NCI-H2107 treated with DMSO at 0.1 percent for 48 hours (cell line): ENCODE data around the gene SIGLEC5.
"Not testable (repeated sequence)": the region's sequence is repeated elsewhere in the genome, so short reads cannot be mapped to it uniquely, and the experiment has no call there.

Source experiments
- DNase-seq: peaks from one replicate; lab custom pipeline; 2025; ENCODE audit not compliant: unreplicated experiment; lab: John Stamatoyannopoulos, UW

The SIGLEC5 gene

GRCh38 chr19:51630315-51630714, at the start of gene SIGLEC5:
Gene SIGLEC5, minus strand, starts transcription at chr19:51630401. Its CDS starts 66 bp downstream, at chr19:51630335.
- not testable (repeated sequence) for DNase-seq

GRCh38 chr19:51676566-51677083, 46.4 kb upstream of the SIGLEC5 start:
- DNase-seq = no peak

- DNase-seq = not testable (repeated sequence)
Measured at GRCh38 chr19:51675911-51676565, 45.8 kb upstream of the SIGLEC5 start.

GRCh38 chr19:51668216-51668615, 38.0 kb upstream of the SIGLEC5 start:
- no peak for DNase-seq

GRCh38 chr19:51664997-51665396, 34.8 kb upstream of the SIGLEC5 start:
- no peak for DNase-seq

GRCh38 chr19:51664131-51664530, 33.9 kb upstream of the SIGLEC5 start:
- no peak for DNase-seq

GRCh38 chr19:51663650-51664049, 33.4 kb upstream of the SIGLEC5 start:
- no peak for DNase-seq

- DNase-seq = peak; percentile 21
Measured at GRCh38 chr19:51660975-51661600, 30.9 kb upstream of the SIGLEC5 start.

GRCh38 chr19:51654783-51655182, 24.6 kb upstream of the SIGLEC5 start:
- DNase-seq = no peak

- no peak for DNase-seq
Measured at GRCh38 chr19:51653162-51653561, 23.0 kb upstream of the SIGLEC5 start.

GRCh38 chr19:51652266-51652665, 22.1 kb upstream of the SIGLEC5 start:
- DNase-seq = no peak

GRCh38 chr19:51651216-51651846, 21.1 kb upstream of the SIGLEC5 start:
- DNase-seq = no peak

- DNase-seq = no peak
Measured at GRCh38 chr19:51647318-51647717, 17.1 kb upstream of the SIGLEC5 start.

GRCh38 chr19:51646730-51647129, 16.5 kb upstream of the SIGLEC5 start, which contains the start of gene SIGLEC14:
Gene SIGLEC14, minus strand, starts transcription at chr19:51646825. Its CDS starts 66 bp downstream, at chr19:51646759.
- not testable (repeated sequence) for DNase-seq

- no peak for DNase-seq
Measured at GRCh38 chr19:51644636-51645271, 14.6 kb upstream of the SIGLEC5 start.

- no peak for DNase-seq
Measured at GRCh38 chr19:51641648-51642047, 11.4 kb upstream of the SIGLEC5 start.

GRCh38 chr19:51640386-51640785, 10.2 kb upstream of the SIGLEC5 start:
- no peak for DNase-seq

- no peak for DNase-seq
Measured at GRCh38 chr19:51639916-51640315, 9.7 kb upstream of the SIGLEC5 start.

GRCh38 chr19:51637362-51637978, 7.3 kb upstream of the SIGLEC5 start:
- DNase-seq = no peak

- DNase-seq = no peak
Measured at GRCh38 chr19:51632126-51632525, 1.9 kb upstream of the SIGLEC5 start.
